ENCODE results near the gene TTC33. TPM values are rescaled to one million over a fixed set of nuclear protein-coding genes. Genes with fewer than 3 reads are reported as not detected.
"Not testable (repeated sequence)": the region's sequence is repeated elsewhere in the genome, so short reads cannot be mapped to it uniquely, and the experiment has no call there.

TTC33 gene
- total RNA-seq, 1 experiment from 2014 or later: 35.3 TPM

- Histone ChIP-seq H3K4me1 (no peaks in the 10 kb centered on the region), H3K9me3 (replicated peaks) (no peaks in the 10 kb centered on the region), H3K4me3 (no peak overlapping the region), H3K36me3 (peaks cover 65% of the 10 kb centered on the region), H3K27ac (no peak overlapping the region), H3K27me3 (no peaks in the 10 kb centered on the region)
- no peak for DNase-seq
Observed at GRCh38 chr5:40762705-40763104, 6.9 kb upstream of the TTC33 start.

DNA sequence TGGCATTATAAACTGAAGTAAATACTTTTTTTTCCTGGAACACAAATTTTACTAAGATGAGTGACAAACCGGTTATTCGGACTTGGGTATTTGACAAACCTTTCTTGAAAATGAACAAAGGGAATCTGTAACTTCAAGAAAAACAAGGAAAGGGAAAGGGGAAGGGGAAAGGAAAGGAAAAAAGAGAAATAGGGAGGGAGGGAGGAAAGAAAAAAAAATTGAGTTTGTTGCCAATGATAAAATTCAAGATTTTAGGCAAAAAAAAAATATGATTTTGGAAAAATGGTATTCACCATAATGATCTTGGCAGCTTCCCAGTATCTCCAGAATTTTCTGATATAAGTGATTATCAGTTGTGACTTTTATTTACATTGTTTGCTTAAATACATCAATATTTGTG, 1.6 kb upstream of the TTC33 start:
- peaks cover 18% of the 10 kb centered on the region for H3K36me3 ChIP-seq

DNA sequence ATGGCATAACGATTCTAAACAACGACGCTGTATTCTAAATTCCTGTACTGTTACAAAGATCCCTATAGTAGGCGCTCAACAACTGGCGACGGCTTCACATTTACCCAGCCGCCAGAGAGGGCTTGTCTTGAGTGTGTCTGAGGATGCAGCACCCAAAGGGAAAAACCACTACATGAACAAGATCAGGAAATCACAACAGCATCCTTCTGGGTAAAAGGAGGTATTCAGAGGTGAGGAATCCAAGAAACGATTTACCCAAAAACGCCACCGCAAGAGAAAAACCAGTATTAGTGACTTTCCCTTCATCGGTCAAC, 711 bp downstream of the TTC33 start:
- no peaks in the 10 kb centered on the region for H3K9me3 ChIP-seq (replicated peaks)
- H3K4me1 ChIP-seq: peaks cover 6% of the 10 kb centered on the region; the same call in 1 of the 2 replicates
- peak overlapping the region; percentile 87 for H3K4me3 ChIP-seq
- 0 out of 2 replicates have a peak, but pooled peaks cover 3% of the 10 kb centered on the region for H3K36me3 ChIP-seq
- peak overlapping the region; percentile 57 for H3K27ac ChIP-seq
- no peaks in the 10 kb centered on the region for H3K27me3 ChIP-seq
- DNase-seq: peak; percentile 81 to 92

More for the DNA sequence above, 1.6 kb upstream of the TTC33 start:
- Histone ChIP-seq H3K4me1 (peaks cover 6% of the 10 kb centered on the region; the same call in 1 of the 2 replicates), H3K9me3 (replicated peaks) (no peaks in the 10 kb centered on the region), H3K27me3 (no peaks in the 10 kb centered on the region), H3K4me3 (no peak overlapping the region), H3K27ac (no peak overlapping the region)
- DNase-seq: no peak

- Histone ChIP-seq H3K9me3 (replicated peaks) (no peaks in the 10 kb centered on the region), H3K4me1 (peaks cover 6% of the 10 kb centered on the region; the same call in 1 of the 2 replicates), H3K36me3 (0 out of 2 replicates have a peak, but pooled peaks cover 3% of the 10 kb centered on the region), H3K27ac (peak overlapping the region; percentile 57), H3K27me3 (no peaks in the 10 kb centered on the region), H3K4me3 (peak overlapping the region; percentile 87)
- DNase-seq: no peak
Observed at GRCh38 chr5:40754381-40755092, 1.2 kb downstream of the TTC33 start.

DNA sequence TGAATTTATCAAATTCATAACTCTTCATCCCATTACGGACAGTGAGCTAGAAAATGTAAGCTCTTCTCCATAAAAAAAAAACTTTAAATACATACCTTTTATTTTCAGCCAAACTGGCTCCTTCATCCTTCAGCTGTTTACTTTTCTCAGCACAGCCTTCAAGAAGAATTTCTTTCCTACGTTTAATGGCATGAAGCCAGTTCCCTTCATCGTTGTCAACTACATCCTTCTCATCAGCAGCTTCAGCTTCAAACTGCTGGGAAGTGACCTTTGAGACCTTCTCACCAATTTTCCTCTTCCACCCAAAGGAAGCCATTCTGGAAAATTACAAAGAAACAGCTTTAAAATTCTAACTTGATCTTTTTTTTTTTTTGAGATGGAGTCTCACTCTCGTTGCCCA, 9.1 kb downstream of the TTC33 start:
- H3K36me3 ChIP-seq: peaks cover 10% of the 10 kb centered on the region
- DNase-seq: peak in 1 of 2 experiments; percentile 39
- H3K4me1 ChIP-seq: no peaks in the 10 kb centered on the region
- no peaks in the 10 kb centered on the region for H3K27me3 ChIP-seq
- H3K9me3 ChIP-seq (replicated peaks): no peaks in the 10 kb centered on the region
- H3K4me3 ChIP-seq: no peak overlapping the region
- H3K27ac ChIP-seq: no peak overlapping the region

DNA sequence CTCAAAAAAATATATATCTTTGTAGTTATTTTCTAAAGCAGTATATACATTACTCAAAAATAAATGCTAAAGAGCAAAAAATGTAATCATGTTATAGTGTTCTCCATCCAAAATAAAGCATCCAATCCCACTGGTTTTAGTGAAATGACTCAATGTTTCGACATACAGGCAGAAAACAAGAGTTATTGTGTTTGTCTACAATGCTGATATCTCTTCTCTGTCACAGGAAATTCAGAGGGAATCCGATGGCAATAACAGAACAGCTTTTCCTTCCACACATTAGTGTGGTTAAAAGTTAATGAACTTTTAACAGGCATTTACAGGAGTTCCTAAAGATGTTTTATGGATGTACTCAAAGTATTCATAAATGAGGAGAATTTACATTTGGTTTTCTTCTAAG, 12.0 kb downstream of the TTC33 start:
- Histone ChIP-seq H3K27ac (no peak overlapping the region), H3K4me1 (0 out of 2 replicates have a peak, but pooled peaks cover 2% of the 10 kb centered on the region), H3K36me3 (peaks cover 31% of the 10 kb centered on the region), H3K4me3 (no peak overlapping the region), H3K27me3 (no peaks in the 10 kb centered on the region), H3K9me3 (replicated peaks) (peaks cover 14% of the 10 kb centered on the region; the same call in 1 of the 2 replicates)
- DNase-seq: no peak

DNA sequence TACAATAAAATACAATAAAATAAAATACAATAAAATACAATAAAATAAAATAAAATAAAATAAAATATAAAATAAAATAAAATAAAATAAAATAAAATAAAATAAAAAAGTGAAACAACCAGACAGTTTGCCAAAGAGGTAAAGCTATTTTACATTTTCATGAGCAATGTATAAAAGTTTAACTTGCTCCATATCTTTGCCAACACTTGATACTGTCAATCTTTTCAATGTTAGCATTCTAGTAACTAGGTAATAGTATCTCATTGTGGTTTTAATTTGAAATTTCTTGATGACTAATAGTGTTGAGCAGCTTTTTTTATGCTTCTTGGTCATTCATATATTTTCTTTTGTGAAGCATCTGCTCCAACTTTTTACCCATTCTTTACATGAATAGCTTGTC, 17.3 kb downstream of the TTC33 start:
- H3K27me3 ChIP-seq: no peaks in the 10 kb centered on the region
- H3K36me3 ChIP-seq: peaks cover 23% of the 10 kb centered on the region; the same call in 1 of the 2 replicates
- peaks cover 7% of the 10 kb centered on the region; the same call in 1 of the 2 replicates for H3K4me1 ChIP-seq
- H3K9me3 ChIP-seq (replicated peaks): peaks cover 14% of the 10 kb centered on the region; the same call in 1 of the 2 replicates
- H3K27ac ChIP-seq: peak overlapping the region; percentile 5
- H3K4me3 ChIP-seq: no peak overlapping the region
- DNase-seq: peak in 1 of 2 experiments; percentile 40

DNA sequence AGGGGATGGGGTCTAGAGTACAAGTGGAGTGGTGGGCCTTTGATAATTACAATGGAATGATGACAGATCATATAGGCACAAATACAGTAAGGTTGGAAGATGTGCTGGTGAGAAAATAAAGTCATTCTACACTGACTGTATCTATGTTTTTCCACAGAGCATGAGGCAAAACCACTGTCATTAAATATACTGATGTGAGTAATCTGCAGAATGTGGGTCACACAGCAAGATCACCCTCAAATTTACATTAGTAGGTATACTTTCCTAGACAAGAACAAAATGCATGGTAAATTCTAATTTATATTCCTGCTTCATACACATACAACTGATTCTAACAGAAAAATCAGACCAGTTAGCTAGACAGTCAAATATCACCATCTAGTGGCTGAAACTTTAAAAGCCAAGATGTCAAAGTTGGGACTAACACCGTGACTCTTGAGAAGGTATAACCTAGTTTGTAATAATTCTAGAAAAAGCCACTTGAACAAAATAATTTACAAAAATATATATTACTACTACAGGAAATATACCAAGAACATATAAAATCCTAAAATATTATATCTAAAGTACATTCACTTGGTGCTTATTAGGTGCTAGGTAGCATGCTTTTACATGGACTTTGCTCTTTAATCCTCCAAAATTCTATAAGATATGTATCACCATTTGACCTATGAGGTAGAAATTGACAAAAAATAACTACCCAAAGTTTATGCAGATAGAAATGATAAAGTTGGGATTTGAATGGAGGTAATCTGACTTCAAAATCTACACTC, 19.5 kb downstream of the TTC33 start:
- H3K4me3 ChIP-seq: no peak overlapping the region
- peaks cover 21% of the 10 kb centered on the region; the same call in 1 of the 2 replicates for H3K36me3 ChIP-seq
- peak in 1 of 2 experiments; percentile 85 for DNase-seq
- H3K4me1 ChIP-seq: peaks cover 7% of the 10 kb centered on the region; the same call in 1 of the 2 replicates
- H3K27me3 ChIP-seq: no peaks in the 10 kb centered on the region
- H3K27ac ChIP-seq: no peak overlapping the region
- peaks cover 14% of the 10 kb centered on the region; the same call in 1 of the 2 replicates for H3K9me3 ChIP-seq (replicated peaks)

GRCh38 chr5:40735609-40736008, 20.2 kb downstream of the TTC33 start:
- H3K9me3 ChIP-seq (replicated peaks): peaks cover 12% of the 10 kb centered on the region; the same call in 1 of the 2 replicates
- H3K36me3 ChIP-seq: peaks cover 15% of the 10 kb centered on the region
- no peak overlapping the region for H3K4me3 ChIP-seq
- no peak overlapping the region for H3K27ac ChIP-seq
- peaks cover 7% of the 10 kb centered on the region; the same call in 1 of the 2 replicates for H3K4me1 ChIP-seq
- no peaks in the 10 kb centered on the region for H3K27me3 ChIP-seq
- DNase-seq: no peak

- DNase-seq: no peak
Observed at GRCh38 chr5:40734986-40735385, 20.8 kb downstream of the TTC33 start.

DNA sequence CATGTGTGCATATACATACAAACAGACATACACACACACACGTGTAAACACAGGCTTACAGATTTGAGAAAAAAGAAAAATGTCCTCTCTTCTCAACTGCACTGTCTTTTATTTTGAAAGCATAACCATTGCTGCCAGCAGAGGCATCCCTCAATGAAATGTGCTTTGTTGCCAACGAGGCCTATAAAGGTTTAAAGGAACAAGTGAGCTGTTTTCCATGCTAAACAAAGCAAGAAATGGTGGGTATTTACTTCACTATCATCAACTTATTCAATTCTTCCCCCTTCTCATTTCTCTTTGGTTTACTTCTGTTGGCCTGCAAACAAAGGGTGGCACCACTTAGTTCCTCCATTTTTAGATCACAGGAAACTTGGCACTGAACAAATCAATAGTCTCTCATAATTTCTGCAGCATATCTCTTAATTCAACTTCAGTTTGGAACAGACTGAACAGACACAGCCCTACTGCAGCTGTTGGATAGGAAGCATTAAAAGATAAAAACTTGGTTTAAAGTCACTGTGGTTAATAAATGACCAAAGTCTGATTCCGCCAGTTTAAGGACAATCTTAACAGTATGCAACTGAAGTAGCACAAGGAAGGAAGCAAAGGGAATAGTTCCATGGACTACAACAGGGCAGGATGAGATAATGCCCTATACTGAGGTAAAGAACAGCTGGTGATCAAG, 21.7 kb downstream of the TTC33 start:
- Histone ChIP-seq H3K4me1 (peaks cover 7% of the 10 kb centered on the region; the same call in 1 of the 2 replicates), H3K9me3 (replicated peaks) (peaks cover 2% of the 10 kb centered on the region; the same call in 1 of the 2 replicates), H3K36me3 (peaks cover 3% of the 10 kb centered on the region), H3K27ac (no peak overlapping the region), H3K4me3 (no peak overlapping the region), H3K27me3 (no peaks in the 10 kb centered on the region)
- peak in 1 of 2 experiments; percentile 29 for DNase-seq

More at GRCh38 chr5:40734986-40735385, 20.8 kb downstream of the TTC33 start:
- Histone ChIP-seq H3K9me3 (replicated peaks) (peaks cover 6% of the 10 kb centered on the region; the same call in 1 of the 2 replicates), H3K27ac (no peak overlapping the region), H3K27me3 (no peaks in the 10 kb centered on the region), H3K36me3 (peaks cover 10% of the 10 kb centered on the region), H3K4me3 (no peak overlapping the region), H3K4me1 (peaks cover 7% of the 10 kb centered on the region; the same call in 1 of the 2 replicates)

DNA sequence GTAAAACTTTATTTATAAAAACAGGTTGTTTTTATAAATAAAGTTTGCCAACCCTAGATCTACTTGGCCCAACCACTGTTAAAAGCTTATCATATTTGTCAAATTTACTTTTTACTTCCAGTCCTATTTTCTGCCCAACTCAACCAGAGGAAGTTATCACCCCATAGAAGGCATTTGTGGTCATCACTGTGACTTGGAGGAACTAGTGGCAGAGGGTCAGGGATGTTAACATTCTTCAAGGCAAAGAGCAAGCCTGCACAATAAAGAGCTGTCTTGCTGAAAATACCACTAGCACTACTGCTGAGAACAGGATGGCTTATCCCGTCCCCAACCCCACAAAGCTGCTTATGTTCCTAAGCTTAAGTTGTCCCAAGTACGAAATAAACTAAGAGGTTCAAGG, 22.3 kb downstream of the TTC33 start:
- no peaks in the 10 kb centered on the region for H3K9me3 ChIP-seq (replicated peaks)
- no peak overlapping the region for H3K27ac ChIP-seq
- no peaks in the 10 kb centered on the region; the same call in 1 of the 2 replicates for H3K36me3 ChIP-seq
- no peaks in the 10 kb centered on the region for H3K27me3 ChIP-seq
- H3K4me1 ChIP-seq: peaks cover 4% of the 10 kb centered on the region; the same call in 1 of the 2 replicates
- DNase-seq: no peak
- no peak overlapping the region for H3K4me3 ChIP-seq

DNA sequence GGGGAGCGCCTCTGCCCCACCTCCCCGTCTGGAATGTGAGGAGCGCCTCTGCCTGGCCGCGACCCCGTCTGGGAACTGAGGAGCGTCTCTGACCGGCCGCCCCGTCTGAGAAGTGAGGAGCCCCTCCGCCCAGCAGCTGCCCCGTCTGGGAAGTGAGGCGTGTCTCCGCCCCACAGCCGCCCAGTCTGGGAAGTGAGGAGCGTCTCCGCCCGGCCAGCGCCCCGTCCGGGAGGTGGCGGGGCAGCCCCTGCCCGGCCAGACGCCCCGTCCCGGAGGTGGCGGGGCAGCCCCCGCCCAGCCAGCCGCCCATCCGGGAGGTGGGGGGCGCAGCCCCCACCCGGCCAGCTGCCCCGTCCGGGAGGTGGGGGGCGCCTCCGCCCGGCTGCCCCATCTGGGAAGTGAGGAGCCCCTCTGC, 33.3 kb downstream of the TTC33 start:
- H3K9me3 ChIP-seq (replicated peaks); H3K27me3 ChIP-seq; H3K27ac ChIP-seq; H3K4me3 ChIP-seq; H3K4me1 ChIP-seq; DNase-seq: not testable (repeated sequence)
- peaks cover 23% of the 10 kb centered on the region for H3K36me3 ChIP-seq

GRCh38 chr5:40720069-40720468, 35.7 kb downstream of the TTC33 start:
- Histone ChIP-seq H3K36me3 (peaks cover 9% of the 10 kb centered on the region), H3K27ac (no peak overlapping the region), H3K27me3 (no peaks in the 10 kb centered on the region), H3K9me3 (replicated peaks) (peaks cover 8% of the 10 kb centered on the region; the same call in 1 of the 2 replicates), H3K4me1 (no peaks in the 10 kb centered on the region), H3K4me3 (no peak overlapping the region)
- DNase-seq: no peak

Measured in SJCRH30 (cell line).